H1 (cell line): ENCODE results near the gene ADAMTSL2. TPM values are rescaled to one million over a fixed set of nuclear protein-coding genes. Genes with fewer than 3 reads are reported as not detected.

Source experiments
- CEBPB ChIP-seq: IDR thresholded peaks from 2 replicates; pipeline ENCODE4 v1.6.1; 2012; ENCODE audit warnings: low read depth, low read length
- PHF8 ChIP-seq: fragments of 200-600 bp; sonication (generic); conservative IDR thresholded peaks from 2 replicates; pipeline ENCODE4 v1.7.1; 2012; ENCODE audit warnings: low read depth, mild to moderate bottlenecking, inconsistent platforms, low read length, moderate library complexity
- RXRA ChIP-seq: IDR thresholded peaks from 2 replicates; pipeline ENCODE4 v1.6.1; 2011; ENCODE audit warnings: low read depth, mild to moderate bottlenecking, low read length, moderate library complexity; ENCODE audit not compliant: insufficient read depth
- SAP30 ChIP-seq: fragments of 300-600 bp; sonication (generic); IDR thresholded peaks from 2 replicates; pipeline ENCODE4 v1.7.1; 2012; ENCODE audit warnings: low read length, moderate library complexity, mild to moderate bottlenecking, inconsistent platforms; ENCODE audit not compliant: insufficient read depth, insufficient replicate concordance
- polyA plus RNA-seq, 7 experiments: library from polyadenylated mRNA; depleted of rRNA in 3 of 7; stranded (reverse) in 5 of 7; unstranded in 2 of 7; fragments of >200 nt in 5 of 7; fragments of 200-250 nt in 2 of 7; gene quantifications; 1 replicate in 5 of 7; 2 replicates in 1 of 7; 4 replicates in 1 of 7; pipeline versions ENCODE4 v1.2.1 to v1.2.3, GENCODE V29; 2011 to 2013; ENCODE audit warnings: missing spikeins in 2 of 7, mixed read lengths in 2 of 7
- total RNA-seq: library from RNA; stranded (reverse); fragmentation: NEBNext Ultra II Directional; extraction: Animal tissue kit (Norgen Biotek cat#: 25700); gene quantifications from 2 replicates; pipeline ENCODE4 v1.2.1, GENCODE V29; 2021
- TF ChIP-seq, protein P1 (sequence below), 3 experiments: IDR thresholded peaks; 1 replicate in 2 of 3; 2 replicates in 1 of 3; pipeline versions ENCODE4 v1.5.1 to v1.6.1; 2011; ENCODE audit warnings: low read length in 3 of 3, mild to moderate bottlenecking in 3 of 3, inconsistent platforms in 2 of 3, low read depth in 1 of 3, moderate library complexity in 1 of 3; ENCODE audit not compliant: insufficient read depth in 1 of 3; ENCODE audit errors: control extremely low read depth in 1 of 3

ADAMTSL2 gene
- total and polyA plus RNA-seq, 2 of the 8 experiments (the other 6 are each of a cell fraction or from before 2014, with no cell fraction given) = 0.74 to 0.76 TPM

DNA sequence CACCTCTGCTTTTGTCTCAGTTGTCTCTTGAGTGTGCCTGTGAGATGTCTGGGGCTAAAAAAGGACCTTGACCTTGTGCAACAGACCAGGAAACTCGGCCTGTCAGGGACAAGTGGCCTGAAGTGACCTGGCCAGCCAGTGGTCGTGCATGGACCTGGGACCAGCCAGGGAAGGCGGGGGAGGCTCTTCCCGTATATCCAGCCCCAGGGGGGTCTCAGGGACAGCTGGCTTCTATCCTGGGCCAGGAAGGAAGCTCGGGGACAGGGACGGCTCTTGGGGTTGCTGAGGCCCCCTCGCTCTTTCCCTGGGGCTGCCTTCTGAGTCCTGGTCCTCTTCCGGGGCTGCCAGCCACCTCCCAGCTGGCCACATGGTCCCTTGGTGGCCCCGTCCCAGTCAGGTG lies 3.2 kb upstream of the ADAMTSL2 start (continued):
- no peak for TF ChIP-seq CEBPB
- TF ChIP-seq PHF8 = no peak
- TF ChIP-seq RXRA = no peak
- TF ChIP-seq, protein P1, sequence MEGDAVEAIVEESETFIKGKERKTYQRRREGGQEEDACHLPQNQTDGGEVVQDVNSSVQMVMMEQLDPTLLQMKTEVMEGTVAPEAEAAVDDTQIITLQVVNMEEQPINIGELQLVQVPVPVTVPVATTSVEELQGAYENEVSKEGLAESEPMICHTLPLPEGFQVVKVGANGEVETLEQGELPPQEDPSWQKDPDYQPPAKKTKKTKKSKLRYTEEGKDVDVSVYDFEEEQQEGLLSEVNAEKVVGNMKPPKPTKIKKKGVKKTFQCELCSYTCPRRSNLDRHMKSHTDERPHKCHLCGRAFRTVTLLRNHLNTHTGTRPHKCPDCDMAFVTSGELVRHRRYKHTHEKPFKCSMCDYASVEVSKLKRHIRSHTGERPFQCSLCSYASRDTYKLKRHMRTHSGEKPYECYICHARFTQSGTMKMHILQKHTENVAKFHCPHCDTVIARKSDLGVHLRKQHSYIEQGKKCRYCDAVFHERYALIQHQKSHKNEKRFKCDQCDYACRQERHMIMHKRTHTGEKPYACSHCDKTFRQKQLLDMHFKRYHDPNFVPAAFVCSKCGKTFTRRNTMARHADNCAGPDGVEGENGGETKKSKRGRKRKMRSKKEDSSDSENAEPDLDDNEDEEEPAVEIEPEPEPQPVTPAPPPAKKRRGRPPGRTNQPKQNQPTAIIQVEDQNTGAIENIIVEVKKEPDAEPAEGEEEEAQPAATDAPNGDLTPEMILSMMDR (IDR thresholded peaks at IDR 0.05; ENCODE audit: control extremely low read depth in 1 of 3, insufficient read depth in 1 of 3, low read depth in 1 of 3, low read length in 3 of 3) = no peak
- no peak for TF ChIP-seq SAP30
- TF ChIP-seq, all 59 proteins: peak for 0
